GM23248 (cell line): Measurements from ENCODE around the gene PPP1R12B. TPM values are rescaled to one million over a fixed set of nuclear protein-coding genes. Genes with fewer than 3 reads are reported as not detected.
"Not testable (repeated sequence)": the region's sequence is repeated elsewhere in the genome, so short reads cannot be mapped to it uniquely, and the experiment has no call there.

Experiments
- DNase-seq: peaks from one replicate; pipeline ENCODE4 v3.0.0-alpha.2; 2015
- H2AFZ ChIP-seq: fragments of 200-600 bp; sonication (generic); 2 replicates; pipeline ENCODE4 v1.6.1; 2016; ENCODE audit warnings: antibody characterized with exemption
- H3F3A ChIP-seq: fragments of 200-600 bp; sonication (generic); 2 replicates; pipeline ENCODE4 v1.6.1; 2016; ENCODE audit warnings: mild to moderate bottlenecking, antibody characterized with exemption, mixed run types; ENCODE audit not compliant: insufficient read depth
- H3K27ac ChIP-seq: fragments of 200-600 bp; sonication (generic); 2 replicates; pipeline ENCODE4 v1.5.1; 2016; ENCODE audit warnings: mild to moderate bottlenecking
- H3K27me3 ChIP-seq: fragments of 200-600 bp; sonication (generic); replicated peaks from 2 replicates; pipeline ENCODE4 v1.6.1; 2016; ENCODE audit warnings: mild to moderate bottlenecking; ENCODE audit not compliant: insufficient read depth
- H3K36me3 ChIP-seq: fragments of 200-600 bp; sonication (generic); 2 replicates; pipeline ENCODE4 v1.6.1; 2016; ENCODE audit warnings: low read depth, mild to moderate bottlenecking
- H3K4me1 ChIP-seq: fragments of 200-600 bp; sonication (generic); 2 replicates; pipeline ENCODE4 v1.6.1; 2016; ENCODE audit warnings: mild to moderate bottlenecking; ENCODE audit not compliant: insufficient read depth
- H3K4me2 ChIP-seq: fragments of 200-600 bp; sonication (generic); one replicate; pipeline ENCODE4 v1.6.1; 2016; ENCODE audit warnings: mild to moderate bottlenecking; ENCODE audit not compliant: unreplicated experiment
- H3K4me3 ChIP-seq: fragments of 200-600 bp; sonication (generic); 2 replicates; pipeline ENCODE4 v1.5.1; 2016; ENCODE audit warnings: mild to moderate bottlenecking
- H3K79me2 ChIP-seq: fragments of 200-600 bp; sonication (generic); 2 replicates; pipeline ENCODE4 v1.6.1; 2016; ENCODE audit warnings: mild to moderate bottlenecking; ENCODE audit not compliant: insufficient read depth
- H3K9ac ChIP-seq: fragments of 200-600 bp; sonication (generic); 2 replicates; pipeline ENCODE4 v1.6.1; 2016; ENCODE audit warnings: mild to moderate bottlenecking
- H3K9me2 ChIP-seq: fragments of 200-600 bp; sonication (generic); 2 replicates; pipeline ENCODE4 v1.6.1; 2016; ENCODE audit warnings: mixed run types, mild to moderate bottlenecking, moderate library complexity; ENCODE audit not compliant: insufficient read depth
- H3K9me3 ChIP-seq: fragments of 200-600 bp; sonication (generic); one replicate; pipeline ENCODE4 v1.6.1; 2017; ENCODE audit warnings: low read depth
- H4K20me1 ChIP-seq: fragments of 200-600 bp; sonication (generic); 2 replicates; pipeline ENCODE4 v1.6.0; 2016; ENCODE audit not compliant: insufficient read depth
- WGBS, 2 experiments: methylation state at CpG; one replicate each; pipeline ENCODE4 v1.1.6; 2015 to 2017; ENCODE audit warnings: low lambda C conversion rate in 2 of 2, low coverage in 1 of 2; ENCODE audit errors: missing lambda C conversion rate in 2 of 2; 5-methylcytosine and 5-hydroxymethylcytosine counted together
- in situ Hi-C: fragments of 300-500 bp; cut with MboI; formaldehyde crosslinking; loops from 2 replicates; pipeline ENCODE4 v1.15.0; 2020
- polyA plus RNA-seq: library from polyadenylated mRNA; unstranded; fragments of >200 nt; fragmentation: Nextera tagmentation; extraction: Ambion mirVana; gene quantifications from 2 replicates; pipeline ENCODE4 v1.2.1, GENCODE V29; 2016
- total RNA-seq: library from RNA; depleted of rRNA; stranded (reverse); fragments of >200 nt; shearing (Covaris generic); gene quantifications from 2 replicates; pipeline ENCODE4 v1.2.3, GENCODE V29; 2014

Gene PPP1R12B
- total and polyA plus RNA-seq, 2 experiments from 2014 or later: 3.6 to 14.6 TPM

DNA sequence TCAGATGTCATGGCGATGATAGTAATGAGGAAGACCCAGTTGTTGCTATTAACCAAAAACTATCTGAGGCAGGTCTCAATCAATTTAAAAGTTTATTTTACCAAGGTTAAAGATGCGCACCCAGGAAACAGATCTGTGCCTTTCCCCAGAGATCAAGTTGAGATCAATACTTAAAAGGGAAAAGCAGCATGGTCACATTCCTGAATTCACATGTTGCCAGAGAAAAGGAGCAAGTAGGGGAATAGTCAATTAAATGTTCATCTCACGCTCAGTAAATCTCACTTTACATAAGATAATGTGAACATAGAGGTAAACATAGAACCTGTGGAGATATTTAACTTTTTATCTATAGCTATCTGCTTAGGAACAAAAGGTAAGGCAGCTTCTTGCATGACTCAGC is 71.2 kb downstream of the PPP1R12B start:
- H3K4me2 ChIP-seq, in situ Hi-C loops, H3K27me3 ChIP-seq, H3K4me3 ChIP-seq, H3K9ac ChIP-seq, H3K27ac ChIP-seq, H3K79me2 ChIP-seq, H3K9me2 ChIP-seq, H3K9me3 ChIP-seq, H3K4me1 ChIP-seq, H4K20me1 ChIP-seq, DNase-seq, H2AFZ ChIP-seq, H3K36me3 ChIP-seq, H3F3A ChIP-seq: not testable (repeated sequence)
- 87 to 93% methylated on average over 3 of the region's 3 CpGs for WGBS, 2 experiments

DNA sequence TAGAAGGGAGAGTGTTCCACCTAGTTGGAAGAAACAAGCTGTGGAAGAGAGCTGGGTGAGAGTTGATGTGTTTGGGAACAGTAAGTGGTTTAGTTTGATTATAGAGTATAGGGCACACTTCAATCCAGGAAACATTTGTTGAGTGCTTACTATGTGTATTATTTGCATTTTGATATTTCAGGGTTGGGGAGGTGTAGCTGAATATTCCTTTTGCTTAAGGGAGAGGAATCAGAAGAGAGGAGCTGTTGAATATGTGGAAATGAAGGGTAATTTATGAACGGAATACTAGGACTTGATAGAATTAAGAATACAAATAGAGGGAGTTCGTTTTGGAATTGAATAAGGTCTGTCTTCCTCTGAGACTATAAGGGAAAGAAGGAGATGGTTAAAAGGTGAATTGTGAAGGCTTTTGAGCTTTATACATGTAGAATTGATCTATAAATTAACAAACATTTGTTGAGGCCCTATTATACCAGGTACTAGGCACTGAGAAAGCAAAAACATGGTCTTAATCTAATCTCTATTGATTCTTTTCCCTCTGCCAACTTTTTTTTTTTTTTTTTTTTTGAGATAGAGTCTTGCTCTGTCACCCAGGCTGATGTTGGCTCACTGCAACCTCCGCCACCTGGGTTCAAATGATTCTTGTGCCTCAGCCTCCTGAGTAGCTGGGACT is 72.1 kb downstream of the PPP1R12B start:
- H3K9me2 ChIP-seq, H3K79me2 ChIP-seq, H3K4me2 ChIP-seq, H4K20me1 ChIP-seq, DNase-seq, H3K9me3 ChIP-seq, H2AFZ ChIP-seq, H3K9ac ChIP-seq, H3K4me3 ChIP-seq, H3K4me1 ChIP-seq, in situ Hi-C loops, H3K27me3 ChIP-seq, H3K27ac ChIP-seq, H3F3A ChIP-seq, H3K36me3 ChIP-seq: not testable (repeated sequence)
- 89 to 92% methylated on average over 3 of the region's 3 CpGs for WGBS, 2 experiments

DNA sequence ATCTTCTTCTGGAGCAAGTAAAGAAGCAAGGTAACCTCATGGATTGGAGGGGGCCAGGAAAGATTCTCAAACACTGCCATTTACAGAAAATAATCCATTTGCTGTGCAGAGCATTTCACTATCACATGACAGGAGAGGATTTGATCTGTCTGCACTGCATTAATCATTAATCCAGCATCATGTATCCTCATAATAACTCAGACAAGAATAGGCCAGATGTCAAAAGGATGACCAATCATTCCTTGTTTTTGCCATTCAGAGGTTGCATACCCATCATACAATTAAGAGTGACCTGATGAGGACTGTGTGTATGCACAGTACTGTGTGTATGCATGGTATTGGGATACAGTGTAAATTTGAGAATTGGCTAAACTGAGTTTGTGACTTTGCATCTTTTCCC is 74.2 kb downstream of the PPP1R12B start:
- H3K4me3 ChIP-seq, DNase-seq, H2AFZ ChIP-seq, H3K27me3 ChIP-seq, H4K20me1 ChIP-seq, H3K4me2 ChIP-seq, H3K79me2 ChIP-seq, H3K4me1 ChIP-seq, in situ Hi-C loops, H3K9me3 ChIP-seq, H3K27ac ChIP-seq, H3K9ac ChIP-seq, H3K9me2 ChIP-seq, H3F3A ChIP-seq, H3K36me3 ChIP-seq: not testable (repeated sequence)

DNA sequence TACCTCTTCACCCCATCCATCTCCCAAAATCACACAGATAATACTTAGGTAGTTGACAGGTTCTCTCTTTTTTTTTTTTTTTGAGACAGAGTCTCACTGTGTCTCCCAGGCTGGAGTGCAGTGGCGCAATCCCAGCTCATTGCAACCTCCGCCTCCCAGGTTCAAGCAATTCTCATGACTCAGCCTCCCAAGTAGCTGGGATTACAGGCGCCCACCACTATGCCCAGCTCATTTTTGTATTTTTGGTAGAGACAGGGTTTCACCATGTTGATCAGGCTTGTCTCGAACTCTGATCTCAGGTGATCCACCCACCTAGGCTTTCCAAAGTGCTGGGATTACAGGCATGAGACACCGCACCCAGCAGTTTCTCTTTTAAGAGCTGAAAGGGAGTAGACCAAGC is 75.8 kb downstream of the PPP1R12B start:
- H4K20me1 ChIP-seq, H3K4me2 ChIP-seq, in situ Hi-C loops, H3K27ac ChIP-seq, H3K4me3 ChIP-seq, H3F3A ChIP-seq, DNase-seq, H2AFZ ChIP-seq, H3K27me3 ChIP-seq, H3K36me3 ChIP-seq, H3K79me2 ChIP-seq, H3K9ac ChIP-seq, H3K9me3 ChIP-seq, H3K9me2 ChIP-seq: not testable (repeated sequence)
- peaks cover 11% of the 10 kb centered on the region for H3K4me1 ChIP-seq
- WGBS, 2 experiments: 88 to 90% methylated on average over 5 of the region's 5 CpGs

DNA sequence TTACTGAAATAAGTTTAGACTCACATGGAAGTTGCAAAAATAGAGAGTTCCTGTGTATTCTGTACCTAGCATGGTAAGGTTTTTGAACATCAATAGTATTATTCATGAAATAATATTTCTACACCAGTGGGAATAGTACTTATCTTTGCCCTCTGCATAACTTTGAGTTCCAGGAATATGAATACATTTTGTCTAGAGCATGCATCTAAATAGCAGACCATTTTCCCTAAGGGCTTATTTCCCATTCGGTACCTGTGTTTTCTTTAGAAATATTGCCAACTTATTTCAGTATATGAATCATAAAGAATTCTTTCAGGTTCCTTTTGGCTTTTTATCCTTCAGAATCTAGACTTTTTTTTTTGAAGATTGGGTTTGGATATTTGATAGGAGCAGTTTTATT is 81.6 kb downstream of the PPP1R12B start:
- H3K9me3 ChIP-seq, H3K9me2 ChIP-seq, H3K4me2 ChIP-seq, H3K4me3 ChIP-seq, DNase-seq, H3K36me3 ChIP-seq, H3K9ac ChIP-seq, H2AFZ ChIP-seq, H3K27ac ChIP-seq, H3K27me3 ChIP-seq, H3F3A ChIP-seq, in situ Hi-C loops, H3K79me2 ChIP-seq, H4K20me1 ChIP-seq: not testable (repeated sequence)
- WGBS, 2 experiments: 91 to 100% methylated on average over 1 of the region's 1 CpG
- peaks cover 13% of the 10 kb centered on the region for H3K4me1 ChIP-seq

DNA sequence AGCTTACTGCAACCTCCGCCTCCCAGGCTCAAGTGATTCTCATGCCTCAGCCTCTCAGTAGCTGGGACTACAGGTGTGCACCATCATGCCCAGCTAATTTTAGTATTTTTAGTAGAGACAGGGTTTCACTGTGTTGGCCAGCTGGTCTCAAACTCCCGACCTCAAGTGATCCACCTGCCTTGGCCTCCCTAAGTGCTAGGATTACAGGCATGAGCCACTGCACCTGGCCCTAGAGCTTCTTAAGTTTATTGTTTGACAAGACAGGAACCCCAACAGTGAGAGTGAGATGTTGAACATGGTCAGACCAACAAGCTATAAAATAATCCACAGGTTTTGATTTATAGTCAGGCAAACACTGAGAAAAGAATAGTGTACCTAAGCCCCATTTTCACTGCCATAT is 83.8 kb downstream of the PPP1R12B start:
- H3K4me3 ChIP-seq, H2AFZ ChIP-seq, H3F3A ChIP-seq, DNase-seq, H3K27ac ChIP-seq, H4K20me1 ChIP-seq, H3K9me3 ChIP-seq, in situ Hi-C loops, H3K9me2 ChIP-seq, H3K27me3 ChIP-seq, H3K4me2 ChIP-seq, H3K79me2 ChIP-seq, H3K9ac ChIP-seq: not testable (repeated sequence)
- H3K36me3 ChIP-seq: peaks cover 13% of the 10 kb centered on the region; the same call in 1 of the 2 replicates
- WGBS, 2 experiments: 97 to 98% methylated on average over 2 of the region's 2 CpGs
- peaks cover 13% of the 10 kb centered on the region for H3K4me1 ChIP-seq
